Caco-2 (cell line): ENCODE data around the gene PPM1A. TPM values are rescaled to one million over a fixed set of nuclear protein-coding genes. Genes with fewer than 3 reads are reported as not detected.

Experiments
- BruUV-seq: library from RNA; stranded (reverse); fragments of 400-500 nt; replicated peaks from 2 replicates; lab custom pipeline; 2021; lab: Mats Ljungman, UMichigan
- CTCF ChIA-PET: fragments of 300-600 bp; sonication (Branson Sonifier 250); formaldehyde crosslinking; loops from one replicate; lab custom pipeline; 2022; ENCODE audit warnings: antibody characterized with exemption; lab: Charles Lee
- POLR2A ChIA-PET: fragments of 300-600 bp; sonication (Branson Sonifier 250); formaldehyde crosslinking; loops from one replicate; lab custom pipeline; 2022; ENCODE audit warnings: antibody characterized with exemption; lab: Charles Lee
- DNase-seq, 2 experiments: peaks; one replicate each; pipeline versions ENCODE4 v3.0.0 to v3.0.0-alpha.2; 2020 to 2022
- H3K27me3 ChIP-seq: replicated peaks from 2 replicates; pipeline ENCODE4 v1.6.0; 2011; ENCODE audit warnings: low read length; ENCODE audit not compliant: control insufficient read depth, insufficient read depth
- H3K36me3 ChIP-seq: 2 replicates; pipeline ENCODE4 v1.5.1; 2011; ENCODE audit warnings: low read length; ENCODE audit not compliant: control insufficient read depth, insufficient read depth
- H3K4me1 ChIP-seq: fragments of 250-450 bp; sonication (Bioruptor Pico); 2 replicates; pipeline ENCODE4 v1.5.1; 2020; ENCODE audit warnings: mild to moderate bottlenecking
- H3K4me3 ChIP-seq: 2 replicates; pipeline ENCODE4 v1.5.1; 2011; ENCODE audit warnings: low read depth, mild to moderate bottlenecking, control low read depth, low read length
- H3K9me3 ChIP-seq: fragments of 250-450 bp; sonication (Bioruptor Pico); 2 replicates; pipeline ENCODE4 v1.5.1; 2020; ENCODE audit warnings: mild to moderate bottlenecking, moderate library complexity
- H3K27ac Mint-ChIP-seq: one replicate; pipeline ENCODE4 v1.8.0; 2022; ENCODE audit warnings: mixed read lengths; ENCODE audit not compliant: unreplicated experiment
- H3K27me3 Mint-ChIP-seq: one replicate; pipeline ENCODE4 v1.8.0; 2022; ENCODE audit warnings: mixed read lengths; ENCODE audit not compliant: insufficient read depth, unreplicated experiment
- H3K36me3 Mint-ChIP-seq: one replicate; pipeline ENCODE4 v1.8.0; 2022; ENCODE audit warnings: mild to moderate bottlenecking, mixed read lengths; ENCODE audit not compliant: insufficient read depth, unreplicated experiment
- H3K4me1 Mint-ChIP-seq: one replicate; pipeline ENCODE4 v1.8.0; 2022; ENCODE audit warnings: low read depth, mixed read lengths; ENCODE audit not compliant: unreplicated experiment
- H3K4me3 Mint-ChIP-seq: one replicate; pipeline ENCODE4 v1.8.0; 2022; ENCODE audit warnings: mild to moderate bottlenecking, moderate library complexity, mixed read lengths; ENCODE audit not compliant: unreplicated experiment
- H3K9me3 Mint-ChIP-seq: one replicate; pipeline ENCODE4 v1.8.0; 2022; ENCODE audit warnings: mixed read lengths; ENCODE audit not compliant: unreplicated experiment
- intact Hi-C: fragments of 100-400 bp; cut with micrococcal nuclease; formaldehyde crosslinking; loops from one replicate; pipeline ENCODE4 v1.10.0; 2022; ENCODE audit not compliant: unreplicated experiment
- total RNA-seq: library from RNA; stranded (reverse); gene quantifications from 2 replicates; pipeline ENCODE4 v1.2.3, GENCODE V29; 2022
- TF ChIP-seq, protein P1 (sequence below), 2 experiments: fragments of 200-600 bp in 1 of 2; IDR thresholded peaks; 1 replicate in 1 of 2; 2 replicates in 1 of 2; pipeline versions ENCODE4 v1.5.1 to v1.8.0; 2011 to 2022; ENCODE audit warnings: antibody characterized with exemption in 1 of 2, control low read depth in 1 of 2, inconsistent platforms in 1 of 2, low read depth in 1 of 2, low read length in 1 of 2, mild to moderate bottlenecking in 1 of 2, moderate library complexity in 1 of 2; ENCODE audit not compliant: insufficient read depth in 1 of 2, severe bottlenecking in 1 of 2, unreplicated experiment in 1 of 2

The PPM1A gene
- total RNA-seq, 1 experiment from 2014 or later = 35.6 TPM

DNA sequence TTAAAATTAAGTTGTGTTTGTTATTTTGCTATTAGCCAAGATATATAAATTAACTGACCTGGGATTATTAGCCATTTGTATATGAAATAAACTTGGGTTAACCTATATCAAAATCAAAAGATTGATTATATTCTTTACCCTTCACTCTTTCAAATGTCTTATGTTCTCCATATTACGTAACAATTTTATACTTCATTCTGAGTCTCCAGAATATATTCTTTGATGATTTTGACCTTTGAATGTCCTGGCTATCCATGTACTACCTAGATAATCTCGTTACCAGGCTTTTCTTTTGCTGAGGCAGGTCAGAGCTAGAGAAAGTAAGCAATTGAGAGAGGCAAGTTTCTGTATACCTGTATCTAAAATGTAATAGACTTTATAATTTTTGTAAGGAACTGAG lies 3.6 kb downstream of the PPM1A start:
- Mint-ChIP-seq H3K4me3 (no peak overlapping the region), H3K27me3 (no peaks in the 10 kb centered on the region), H3K27ac (no peak overlapping the region), H3K4me1 (peaks cover 31% of the 10 kb centered on the region), H3K9me3 (no peaks in the 10 kb centered on the region), H3K36me3 (peaks cover 17% of the 10 kb centered on the region)
- no TSS peak for BruUV-seq
- no peak for DNase-seq
- Histone ChIP-seq H3K27me3 (no peaks in the 10 kb centered on the region), H3K9me3 (no peaks in the 10 kb centered on the region), H3K4me1 (peaks cover 25% of the 10 kb centered on the region), H3K4me3 (no peak overlapping the region), H3K36me3 (no peaks in the 10 kb centered on the region)
- CTCF ChIA-PET = no interaction called here
- intact Hi-C loops = no loop called here
- POLR2A ChIA-PET = no interaction called here
- TF ChIP-seq, protein P1, sequence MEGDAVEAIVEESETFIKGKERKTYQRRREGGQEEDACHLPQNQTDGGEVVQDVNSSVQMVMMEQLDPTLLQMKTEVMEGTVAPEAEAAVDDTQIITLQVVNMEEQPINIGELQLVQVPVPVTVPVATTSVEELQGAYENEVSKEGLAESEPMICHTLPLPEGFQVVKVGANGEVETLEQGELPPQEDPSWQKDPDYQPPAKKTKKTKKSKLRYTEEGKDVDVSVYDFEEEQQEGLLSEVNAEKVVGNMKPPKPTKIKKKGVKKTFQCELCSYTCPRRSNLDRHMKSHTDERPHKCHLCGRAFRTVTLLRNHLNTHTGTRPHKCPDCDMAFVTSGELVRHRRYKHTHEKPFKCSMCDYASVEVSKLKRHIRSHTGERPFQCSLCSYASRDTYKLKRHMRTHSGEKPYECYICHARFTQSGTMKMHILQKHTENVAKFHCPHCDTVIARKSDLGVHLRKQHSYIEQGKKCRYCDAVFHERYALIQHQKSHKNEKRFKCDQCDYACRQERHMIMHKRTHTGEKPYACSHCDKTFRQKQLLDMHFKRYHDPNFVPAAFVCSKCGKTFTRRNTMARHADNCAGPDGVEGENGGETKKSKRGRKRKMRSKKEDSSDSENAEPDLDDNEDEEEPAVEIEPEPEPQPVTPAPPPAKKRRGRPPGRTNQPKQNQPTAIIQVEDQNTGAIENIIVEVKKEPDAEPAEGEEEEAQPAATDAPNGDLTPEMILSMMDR (IDR thresholded peaks at IDR 0.05; ENCODE audit: insufficient read depth in 1 of 2, low read depth in 1 of 2, low read length in 1 of 2, severe bottlenecking in 1 of 2, unreplicated experiment in 1 of 2) = no peak

DNA sequence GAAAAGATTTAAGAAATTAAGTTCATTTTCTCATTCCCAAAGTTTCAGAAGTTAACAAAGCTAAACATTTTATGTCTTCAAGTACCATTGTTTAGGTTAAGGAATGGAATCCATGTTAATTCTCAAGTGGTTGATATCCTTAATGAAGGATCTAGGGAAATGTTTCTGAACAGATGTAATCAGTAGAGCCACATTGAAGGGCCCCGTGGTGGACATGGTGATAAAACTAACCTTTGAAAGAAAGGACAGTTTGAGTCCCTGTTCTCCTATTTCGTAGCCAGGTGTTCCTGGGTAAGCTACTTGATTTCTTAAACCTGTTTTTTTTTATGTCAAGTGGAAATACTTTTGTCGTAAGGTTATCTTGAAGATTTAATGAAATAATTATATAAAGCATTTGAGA lies 4.6 kb downstream of the PPM1A start:
- Histone ChIP-seq H3K4me1 (peaks cover 25% of the 10 kb centered on the region), H3K4me3 (no peak overlapping the region), H3K9me3 (no peaks in the 10 kb centered on the region), H3K27me3 (no peaks in the 10 kb centered on the region), H3K36me3 (no peaks in the 10 kb centered on the region)
- POLR2A ChIA-PET = no interaction called here
- Mint-ChIP-seq H3K9me3 (no peaks in the 10 kb centered on the region), H3K36me3 (peaks cover 7% of the 10 kb centered on the region), H3K27me3 (no peaks in the 10 kb centered on the region), H3K27ac (no peak overlapping the region), H3K4me1 (peaks cover 31% of the 10 kb centered on the region), H3K4me3 (no peak overlapping the region)
- TF ChIP-seq, protein P1 (IDR thresholded peaks at IDR 0.05; ENCODE audit: insufficient read depth in 1 of 2, low read depth in 1 of 2, low read length in 1 of 2, severe bottlenecking in 1 of 2, unreplicated experiment in 1 of 2) = no peak
- BruUV-seq = no TSS peak
- intact Hi-C loops = no loop called here
- DNase-seq = no peak
- CTCF ChIA-PET = no interaction called here

DNA sequence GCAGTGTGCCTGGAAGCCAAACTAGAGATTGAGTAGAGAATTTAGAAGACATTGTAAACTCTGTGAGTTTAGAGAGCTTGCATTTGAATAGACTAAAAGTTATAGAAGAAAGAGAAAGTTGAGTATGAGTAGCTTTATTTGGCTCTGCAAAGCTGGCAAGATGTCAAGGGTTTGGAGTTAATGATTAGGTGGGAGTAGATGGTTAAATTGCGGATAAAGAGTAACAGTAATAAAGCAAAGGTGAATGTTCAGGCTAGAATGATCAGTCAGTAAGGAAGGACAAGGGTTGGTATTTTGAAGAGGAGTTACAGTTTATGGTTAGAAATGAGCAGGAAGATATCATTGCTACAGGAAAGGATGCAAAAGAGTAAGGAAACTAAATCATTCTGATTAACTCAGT lies 5.2 kb downstream of the PPM1A start:
- intact Hi-C loops = no loop called here
- no peak overlapping the region for H3K4me3 Mint-ChIP-seq
- ChIA-PET POLR2A (no interaction called here), CTCF (no interaction called here)
- DNase-seq = no peak
- peaks cover 31% of the 10 kb centered on the region for H3K4me1 Mint-ChIP-seq
- no TSS peak for BruUV-seq
- Histone ChIP-seq H3K27me3 (no peaks in the 10 kb centered on the region), H3K36me3 (no peaks in the 10 kb centered on the region), H3K4me1 (peaks cover 25% of the 10 kb centered on the region), H3K4me3 (no peak overlapping the region), H3K9me3 (no peaks in the 10 kb centered on the region)
- TF ChIP-seq, protein P1 (IDR thresholded peaks at IDR 0.05; ENCODE audit: insufficient read depth in 1 of 2, low read depth in 1 of 2, low read length in 1 of 2, severe bottlenecking in 1 of 2, unreplicated experiment in 1 of 2) = no peak
- no peaks in the 10 kb centered on the region for H3K27me3 Mint-ChIP-seq
- peaks cover 2% of the 10 kb centered on the region for H3K36me3 Mint-ChIP-seq
- H3K9me3 Mint-ChIP-seq = no peaks in the 10 kb centered on the region
- no peak overlapping the region for H3K27ac Mint-ChIP-seq
